HK-2 (cell line): ENCODE measurements around the gene SGMS1.
"Not testable (repeated sequence)": the region's sequence is repeated elsewhere in the genome, so short reads cannot be mapped to it uniquely, and the experiment has no call there.

Experiments used
- DNase-seq: peaks from one replicate; pipeline ENCODE4 v3.0.0-alpha.2; 2018; ENCODE audit not compliant: unreplicated experiment

SGMS1 gene

GRCh38 chr10:50508315-50509051 is 115.3 kb downstream of the SGMS1 start:
- DNase-seq, result no peak

- DNase-seq, result no peak
Observed at GRCh38 chr10:50506861-50507573, 116.7 kb downstream of the SGMS1 start.

GRCh38 chr10:50504389-50504788 is 119.4 kb downstream of the SGMS1 start:
- no peak for DNase-seq

GRCh38 chr10:50503661-50504320 is 120.0 kb downstream of the SGMS1 start:
- no peak for DNase-seq

GRCh38 chr10:50503156-50503555 is 120.6 kb downstream of the SGMS1 start:
- not testable (repeated sequence) for DNase-seq

- DNase-seq, result no peak
Observed at GRCh38 chr10:50501924-50502452, 121.8 kb downstream of the SGMS1 start.

GRCh38 chr10:50501478-50501877 is 122.3 kb downstream of the SGMS1 start:
- no peak for DNase-seq

- no peak for DNase-seq
Observed at GRCh38 chr10:50498465-50498864, 125.3 kb downstream of the SGMS1 start.

GRCh38 chr10:50497758-50498157 is 126.0 kb downstream of the SGMS1 start:
- no peak for DNase-seq

- no peak for DNase-seq
Observed at GRCh38 chr10:50496228-50496627, 127.5 kb downstream of the SGMS1 start.

- no peak for DNase-seq
Observed at GRCh38 chr10:50490241-50490640, 133.5 kb downstream of the SGMS1 start.

GRCh38 chr10:50484550-50484949 is 139.2 kb downstream of the SGMS1 start:
- DNase-seq, result not testable (repeated sequence)

GRCh38 chr10:50480054-50481007 is 143.4 kb downstream of the SGMS1 start:
- no peak for DNase-seq

- DNase-seq, result no peak
Observed at GRCh38 chr10:50477287-50478203, 146.2 kb downstream of the SGMS1 start.

- no peak for DNase-seq
Observed at GRCh38 chr10:50473756-50474155, 150.0 kb downstream of the SGMS1 start.

- no peak for DNase-seq
Observed at GRCh38 chr10:50472914-50473313, 150.8 kb downstream of the SGMS1 start.

GRCh38 chr10:50471583-50471975 is 152.2 kb downstream of the SGMS1 start:
- DNase-seq, result no peak

- DNase-seq, result no peak
Observed at GRCh38 chr10:50470798-50471582, 152.8 kb downstream of the SGMS1 start.

GRCh38 chr10:50470345-50470744 is 153.4 kb downstream of the SGMS1 start:
- DNase-seq, result no peak
